K562 (cell line): Measurements from ENCODE around the gene FBN3. TPM values are rescaled to one million over a fixed set of nuclear protein-coding genes. Genes with fewer than 3 reads are reported as not detected.

Source experiments
- ATAC-seq: fragments of 200-7000 bp; cut with Tn5 transposase; 3 replicates; pipeline ENCODE4 v1.9.1; 2020; ENCODE audit warnings: moderate library complexity
- BruUV-seq: library from RNA; stranded (reverse); fragments of 400-500 nt; replicated peaks from 2 replicates; lab custom pipeline; 2021; lab: Mats Ljungman, UMichigan
- CTCF ChIA-PET: fragments of 300-600 bp; formaldehyde crosslinking; extraction: SDS; loops from one replicate; lab custom pipeline; 2021; ENCODE audit warnings: low intra/inter-chr PET ratio; lab: Yijun Ruan, JAX
- POLR2A ChIA-PET: fragments of 300-600, 350-650 bp; sonication (Branson Sonifier 250); formaldehyde crosslinking; extraction: SDS; loops from one replicate; lab custom pipeline; 2021; ENCODE audit warnings: antibody characterized with exemption, inconsistent platforms; lab: Yijun Ruan, JAX
- DNase-seq, 4 experiments: peaks; one replicate each; pipeline versions ENCODE4 v3.0.0 to v3.0.0-alpha.2; 2011 to 2018; ENCODE audit warnings: low spot score in 3 of 4, mixed read lengths in 3 of 4; ENCODE audit errors: extremely low read depth in 1 of 4
- FAIRE-seq: peaks from 2 replicates; lab custom pipeline; 2011; peaks lifted over from hg19 to GRCh38; lab: Jason Lieb, UNC
- H2AFZ ChIP-seq: 2 replicates; pipeline ENCODE4 v1.6.0; 2011; ENCODE audit warnings: low read depth, low read length, control low read depth, inconsistent platforms
- H3K27ac ChIP-seq: fragments of 200-600 bp; 3 replicates; pipeline ENCODE4 v1.8.0; 2011; ENCODE audit warnings: low read depth, mild to moderate bottlenecking, control low read depth, inconsistent platforms, low read length, moderate library complexity, mixed read lengths; ENCODE audit errors: extremely low read depth
- H3K27me3 ChIP-seq, 2 experiments: fragments of 300-600 bp in 1 of 2; 2 replicates in 1 of 2; 3 replicates in 1 of 2; pipeline versions ENCODE4 v1.6.0 to v1.8.0; 2011; ENCODE audit warnings: inconsistent platforms in 2 of 2, low read length in 2 of 2, mild to moderate bottlenecking in 1 of 2, mixed read lengths in 1 of 2, moderate library complexity in 1 of 2; ENCODE audit not compliant: control insufficient read depth in 2 of 2, insufficient read depth in 2 of 2
- H3K36me3 ChIP-seq: fragments of 300-600 bp; 3 replicates; pipeline ENCODE4 v1.8.0; 2011; ENCODE audit warnings: mild to moderate bottlenecking, low read length, inconsistent platforms; ENCODE audit not compliant: control insufficient read depth, insufficient read depth
- H3K4me1 ChIP-seq, 2 experiments: fragments of 200-600 bp in 1 of 2; replicated peaks in 1 of 2; 2 replicates in 1 of 2; 3 replicates in 1 of 2; pipeline versions ENCODE4 v1.5.1 to v1.8.0; 2011; ENCODE audit warnings: inconsistent platforms in 2 of 2, low read length in 2 of 2, mild to moderate bottlenecking in 1 of 2, mixed read lengths in 1 of 2, moderate library complexity in 1 of 2; ENCODE audit not compliant: control insufficient read depth in 2 of 2, insufficient read depth in 2 of 2
- H3K4me2 ChIP-seq: 2 replicates; pipeline ENCODE4 v1.6.1; 2011; ENCODE audit warnings: low read length, control low read depth, inconsistent platforms, mixed read lengths; ENCODE audit not compliant: insufficient read depth
- H3K4me3 ChIP-seq: fragments of 200-600 bp; sonication (generic), shearing (Covaris generic); 2 replicates; pipeline ENCODE4 v1.5.1; 2016; ENCODE audit warnings: control low read depth, inconsistent platforms
- H3K79me2 ChIP-seq: fragments of 200-600 bp; 3 replicates; pipeline ENCODE4 v1.8.0; 2011; ENCODE audit warnings: low read length, inconsistent platforms; ENCODE audit not compliant: control insufficient read depth, insufficient read depth
- H3K9ac ChIP-seq, 2 experiments: 2 replicates each; pipeline versions ENCODE4 v1.6.0 to v1.6.1; 2011; ENCODE audit warnings: low read depth in 2 of 2, low read length in 2 of 2, control low read depth in 1 of 2, inconsistent platforms in 1 of 2, mild to moderate bottlenecking in 1 of 2, mixed read lengths in 1 of 2; ENCODE audit not compliant: insufficient read depth in 1 of 2
- H3K9me1 ChIP-seq: one replicate; pipeline ENCODE4 v1.6.0; 2011; ENCODE audit warnings: inconsistent platforms, mild to moderate bottlenecking, low read length, moderate library complexity; ENCODE audit not compliant: control insufficient read depth, insufficient read depth
- H3K9me3 ChIP-seq: replicated peaks from 2 replicates; pipeline ENCODE4 v1.5.1; 2011; ENCODE audit warnings: low read depth, low read length, inconsistent platforms; ENCODE audit not compliant: control insufficient read depth, insufficient read depth
- H4K20me1 ChIP-seq: replicated peaks from 2 replicates; pipeline ENCODE4 v1.6.1; 2011; ENCODE audit warnings: low read length, inconsistent platforms, mixed read lengths; ENCODE audit not compliant: control insufficient read depth, insufficient read depth
- ELF2 ChIP-seq: fragments of 250-450 bp; sonication (Bioruptor Pico); IDR thresholded peaks from 2 replicates; pipeline ENCODE4 v1.5.0; 2021; ENCODE audit warnings: mild to moderate bottlenecking
- MIER1 ChIP-seq: fragments of 450-650 bp; IDR thresholded peaks from 2 replicates; pipeline ENCODE4 v1.6.1; 2016; ENCODE audit warnings: antibody characterized with exemption, mild to moderate bottlenecking, low read depth
- NR3C1 ChIP-seq: sonication (generic); formaldehyde crosslinking; IDR thresholded peaks from 2 replicates; pipeline ENCODE4 v1.8.1; 2022; ENCODE audit warnings: missing genetic modification reagents
- PHF21A ChIP-seq: fragments of 450-650 bp; IDR thresholded peaks from 2 replicates; pipeline ENCODE4 v1.6.1; 2017; ENCODE audit warnings: low read depth, borderline replicate concordance
- RBM17 ChIP-seq: fragments of 200-400 bp; formaldehyde crosslinking; IDR thresholded peaks from 2 replicates; pipeline ENCODE4 v1.6.1; 2017; ENCODE audit warnings: low read depth, mild to moderate bottlenecking, low read length, borderline replicate concordance
- SLC30A9 ChIP-seq: fragments of 250-450 bp; sonication (Bioruptor Pico); IDR thresholded peaks from 2 replicates; pipeline ENCODE4 v1.8.0; 2022; ENCODE audit warnings: mild to moderate bottlenecking, moderate library complexity
- SRSF3 ChIP-seq: fragments of 200-400 bp; formaldehyde crosslinking; IDR thresholded peaks from 2 replicates; pipeline ENCODE4 v1.6.1; 2016; ENCODE audit warnings: mild to moderate bottlenecking, low read length, moderate library complexity; ENCODE audit not compliant: insufficient read depth
- ZNF274 ChIP-seq: IDR thresholded peaks from 2 replicates; pipeline ENCODE4 v1.6.1; 2011; ENCODE audit warnings: low read depth, mild to moderate bottlenecking, low read length, moderate library complexity, borderline replicate concordance
- WGBS: fragments of 100-300 bp; shearing (Covaris generic); methylation state at CpG from one replicate; pipeline ENCODE4 v1.1.6; 2016; ENCODE audit warnings: low coverage, mixed read lengths; ENCODE audit not compliant: insufficient coverage; ENCODE audit errors: missing lambda C conversion rate; 5-methylcytosine and 5-hydroxymethylcytosine counted together
- in situ Hi-C: fragments of 300-500 bp; cut with MboI; formaldehyde crosslinking; loops from 4 replicates; pipeline ENCODE4 v1.15.0; 2018; ENCODE audit warnings: inconsistent platforms, mixed read lengths
- intact Hi-C: fragments of 100-400 bp; cut with micrococcal nuclease; formaldehyde crosslinking; loops from 2 replicates; pipeline ENCODE4 v1.14.2; 2022
- polyA plus RNA-seq, 8 experiments: library from polyadenylated mRNA; depleted of rRNA in 4 of 8; stranded (reverse) in 5 of 8; unstranded in 3 of 8; fragments of >200 nt; fragmentation: Nextera tagmentation in 2 of 8; fragmentation: Illumina TruSeq in 1 of 8; extraction: Ambion mirVana in 2 of 8; extraction: Trizol in 1 of 8; gene quantifications; 2 replicates each; pipeline versions ENCODE4 v1.2.1 to v1.2.3, GENCODE V29; 2011 to 2014; ENCODE audit warnings: inconsistent platforms in 1 of 8, missing spikeins in 1 of 8
- total RNA-seq, 7 experiments: library from RNA; depleted of rRNA in 6 of 7; stranded (reverse); fragments of >200 nt in 6 of 7; fragmentation: Illumina TruSeq in 2 of 7; extraction: Trizol in 2 of 7; gene quantifications; 2 replicates each; pipeline versions ENCODE4 v1.2.1 to v1.2.3, GENCODE V29; 2011 to 2021; ENCODE audit warnings: low replicate concordance in 1 of 7
- TF ChIP-seq, protein P1 (sequence below): sonication (generic); formaldehyde crosslinking; IDR thresholded peaks from 2 replicates; pipeline ENCODE4 v1.8.1; 2023; ENCODE audit warnings: mild to moderate bottlenecking, missing genetic modification reagents, moderate library complexity
- TF ChIP-seq, protein P2 (sequence below): fragments of 250-450 bp; sonication (Bioruptor Pico); IDR thresholded peaks from 2 replicates; pipeline ENCODE4 v1.4.0; 2020; ENCODE audit warnings: mild to moderate bottlenecking, moderate library complexity
- TF ChIP-seq, protein P3 (sequence below): fragments of 450-650 bp; IDR thresholded peaks from 2 replicates; pipeline ENCODE4 v1.6.1; 2017; ENCODE audit warnings: mild to moderate bottlenecking, moderate library complexity
- TF ChIP-seq, protein P4 (sequence below): fragments of 200-800 bp; sonication (Bioruptor generic); IDR thresholded peaks from 2 replicates; pipeline ENCODE4 v1.6.1; 2017; ENCODE audit warnings: missing genetic modification characterization, missing compliant biosample characterization
- TF ChIP-seq, protein P5 (sequence below): fragments of 450-650 bp; conservative IDR thresholded peaks from 2 replicates; pipeline ENCODE4 v1.6.1; 2016; ENCODE audit warnings: missing genetic modification characterization, low read depth, mild to moderate bottlenecking, missing compliant biosample characterization, moderate library complexity

Gene FBN3
- total and polyA plus RNA-seq, 9 of the 15 experiments (the other 6 are each of a cell fraction or from before 2014, with no cell fraction given): under 0.01 to 0.29 (median 0.01) TPM; not detected in 4

DNA sequence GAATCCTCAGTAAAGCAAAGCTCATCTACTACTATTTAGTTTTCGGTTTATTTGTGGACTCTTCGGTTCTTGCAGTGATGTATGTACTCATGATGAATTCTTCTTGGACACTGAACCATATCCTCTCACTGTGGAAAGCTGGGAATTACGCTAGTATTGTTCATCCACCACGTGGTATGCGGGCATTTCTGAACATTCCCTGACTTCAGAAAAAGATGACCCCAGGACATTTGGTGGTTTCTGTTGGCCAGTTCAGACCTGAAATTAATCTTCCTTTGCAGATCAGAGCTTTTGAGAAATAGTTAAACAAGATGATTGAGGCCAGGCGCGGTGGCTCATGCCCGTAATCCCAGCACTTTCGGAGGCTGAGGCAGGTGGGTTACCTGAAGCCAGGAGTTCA lies 25.3 kb upstream of the FBN3 start:
- 16% methylated on average over 9 of the region's 9 CpGs for WGBS
- Histone ChIP-seq H3K36me3 (no peaks in the 10 kb centered on the region), H3K4me1 (no peaks in the 10 kb centered on the region; a peak in 1 of 5 replicates), H3K79me2 (no peaks in the 10 kb centered on the region), H3K27me3 (peaks cover 14% of the 10 kb centered on the region in 2 experiments; a peak in 4 of 5 replicates), H2AFZ (no peak overlapping the region), H3K4me3 (no peak overlapping the region), H4K20me1 (no peaks in the 10 kb centered on the region), H3K9me1 (no peaks in the 10 kb centered on the region), H3K9me3 (no peaks in the 10 kb centered on the region), H3K27ac (no peak overlapping the region), H3K9ac (no peak overlapping the region), H3K4me2 (no peak overlapping the region)
- ATAC-seq (no peak), FAIRE-seq (no peak), DNase-seq (no peak)
- no TSS peak for BruUV-seq
- TF ChIP-seq SLC30A9 (CRISPR knock-in tag) (no peak), NR3C1 (CRISPR knock-in tag) (no peak), MIER1 (no peak), RBM17 (no peak), ELF2 (CRISPR knock-in tag) (no peak), ZNF274 (no peak), SRSF3 (no peak), PHF21A (no peak)
- TF ChIP-seq, protein P1, sequence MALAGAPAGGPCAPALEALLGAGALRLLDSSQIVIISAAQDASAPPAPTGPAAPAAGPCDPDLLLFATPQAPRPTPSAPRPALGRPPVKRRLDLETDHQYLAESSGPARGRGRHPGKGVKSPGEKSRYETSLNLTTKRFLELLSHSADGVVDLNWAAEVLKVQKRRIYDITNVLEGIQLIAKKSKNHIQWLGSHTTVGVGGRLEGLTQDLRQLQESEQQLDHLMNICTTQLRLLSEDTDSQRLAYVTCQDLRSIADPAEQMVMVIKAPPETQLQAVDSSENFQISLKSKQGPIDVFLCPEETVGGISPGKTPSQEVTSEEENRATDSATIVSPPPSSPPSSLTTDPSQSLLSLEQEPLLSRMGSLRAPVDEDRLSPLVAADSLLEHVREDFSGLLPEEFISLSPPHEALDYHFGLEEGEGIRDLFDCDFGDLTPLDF (CRISPR knock-in tag): no peak
- TF ChIP-seq, protein P2, sequence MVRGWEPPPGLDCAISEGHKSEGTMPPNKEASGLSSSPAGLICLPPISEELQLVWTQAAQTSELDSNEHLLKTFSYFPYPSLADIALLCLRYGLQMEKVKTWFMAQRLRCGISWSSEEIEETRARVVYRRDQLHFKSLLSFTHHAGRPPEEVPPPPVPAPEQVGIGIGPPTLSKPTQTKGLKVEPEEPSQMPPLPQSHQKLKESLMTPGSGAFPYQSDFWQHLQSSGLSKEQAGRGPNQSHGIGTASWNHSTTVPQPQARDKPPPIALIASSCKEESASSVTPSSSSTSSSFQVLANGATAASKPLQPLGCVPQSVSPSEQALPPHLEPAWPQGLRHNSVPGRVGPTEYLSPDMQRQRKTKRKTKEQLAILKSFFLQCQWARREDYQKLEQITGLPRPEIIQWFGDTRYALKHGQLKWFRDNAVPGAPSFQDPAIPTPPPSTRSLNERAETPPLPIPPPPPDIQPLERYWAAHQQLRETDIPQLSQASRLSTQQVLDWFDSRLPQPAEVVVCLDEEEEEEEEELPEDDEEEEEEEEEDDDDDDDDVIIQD (CRISPR knock-in tag): no peak
- TF ChIP-seq, protein P3, sequence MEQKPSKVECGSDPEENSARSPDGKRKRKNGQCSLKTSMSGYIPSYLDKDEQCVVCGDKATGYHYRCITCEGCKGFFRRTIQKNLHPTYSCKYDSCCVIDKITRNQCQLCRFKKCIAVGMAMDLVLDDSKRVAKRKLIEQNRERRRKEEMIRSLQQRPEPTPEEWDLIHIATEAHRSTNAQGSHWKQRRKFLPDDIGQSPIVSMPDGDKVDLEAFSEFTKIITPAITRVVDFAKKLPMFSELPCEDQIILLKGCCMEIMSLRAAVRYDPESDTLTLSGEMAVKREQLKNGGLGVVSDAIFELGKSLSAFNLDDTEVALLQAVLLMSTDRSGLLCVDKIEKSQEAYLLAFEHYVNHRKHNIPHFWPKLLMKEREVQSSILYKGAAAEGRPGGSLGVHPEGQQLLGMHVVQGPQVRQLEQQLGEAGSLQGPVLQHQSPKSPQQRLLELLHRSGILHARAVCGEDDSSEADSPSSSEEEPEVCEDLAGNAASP: no peak
- TF ChIP-seq, protein P4, sequence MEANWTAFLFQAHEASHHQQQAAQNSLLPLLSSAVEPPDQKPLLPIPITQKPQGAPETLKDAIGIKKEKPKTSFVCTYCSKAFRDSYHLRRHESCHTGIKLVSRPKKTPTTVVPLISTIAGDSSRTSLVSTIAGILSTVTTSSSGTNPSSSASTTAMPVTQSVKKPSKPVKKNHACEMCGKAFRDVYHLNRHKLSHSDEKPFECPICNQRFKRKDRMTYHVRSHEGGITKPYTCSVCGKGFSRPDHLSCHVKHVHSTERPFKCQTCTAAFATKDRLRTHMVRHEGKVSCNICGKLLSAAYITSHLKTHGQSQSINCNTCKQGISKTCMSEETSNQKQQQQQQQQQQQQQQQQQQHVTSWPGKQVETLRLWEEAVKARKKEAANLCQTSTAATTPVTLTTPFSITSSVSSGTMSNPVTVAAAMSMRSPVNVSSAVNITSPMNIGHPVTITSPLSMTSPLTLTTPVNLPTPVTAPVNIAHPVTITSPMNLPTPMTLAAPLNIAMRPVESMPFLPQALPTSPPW (CRISPR knock-in tag): no peak
- TF ChIP-seq, protein P5, sequence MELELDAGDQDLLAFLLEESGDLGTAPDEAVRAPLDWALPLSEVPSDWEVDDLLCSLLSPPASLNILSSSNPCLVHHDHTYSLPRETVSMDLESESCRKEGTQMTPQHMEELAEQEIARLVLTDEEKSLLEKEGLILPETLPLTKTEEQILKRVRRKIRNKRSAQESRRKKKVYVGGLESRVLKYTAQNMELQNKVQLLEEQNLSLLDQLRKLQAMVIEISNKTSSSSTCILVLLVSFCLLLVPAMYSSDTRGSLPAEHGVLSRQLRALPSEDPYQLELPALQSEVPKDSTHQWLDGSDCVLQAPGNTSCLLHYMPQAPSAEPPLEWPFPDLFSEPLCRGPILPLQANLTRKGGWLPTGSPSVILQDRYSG (tag): no peak
- ChIA-PET CTCF (no interaction called here), POLR2A (interaction anchor here (0.8 to 0.9 kb wide), 2 partner anchors 10 to 50 kb away, joined by 3 read pairs; no protein-coding TSS in a partner anchor)
- in situ Hi-C loops: no loop called here
- intact Hi-C loops: no loop called here
